Lung (tissue), 12 donors: Measurements from ENCODE around the gene FAM118A. TPM values are rescaled to one million over a fixed set of nuclear protein-coding genes. Genes with fewer than 3 reads are reported as not detected.

ENCODE experiments used
- ATAC-seq: fragments of 200-7000 bp; cut with Tn5 transposase; one replicate; pipeline ENCODE4 v1.9.1; 2020; ENCODE audit warnings: moderate number of reproducible peaks; ENCODE audit not compliant: insufficient read depth, low FRiP score
- DNase-seq, 3 donors: peaks; one replicate each; pipeline ENCODE4 v3.0.0-alpha.2; 2013 to 2017
- H3K27ac ChIP-seq, 2 donors: one replicate each; pipeline ENCODE4 v1.5.1; 2013; ENCODE audit warnings: mild to moderate bottlenecking in 2 of 2, moderate library complexity in 2 of 2, control low read depth in 1 of 2, inconsistent platforms in 1 of 2, low read depth in 1 of 2, low read length in 1 of 2
- H3K27me3 ChIP-seq, 3 donors: one replicate each; pipeline ENCODE4 v1.5.1; 2013; ENCODE audit warnings: low read length in 2 of 3; ENCODE audit not compliant: control insufficient read depth in 3 of 3, insufficient read depth in 3 of 3
- H3K36me3 ChIP-seq, 4 donors: one replicate each; pipeline ENCODE4 v1.5.1; 2013; ENCODE audit warnings: low read length in 4 of 4, mild to moderate bottlenecking in 1 of 4, moderate library complexity in 1 of 4; ENCODE audit not compliant: control insufficient read depth in 4 of 4, insufficient read depth in 4 of 4
- H3K4me1 ChIP-seq, 5 donors: one replicate each; pipeline ENCODE4 v1.5.1; 2013; ENCODE audit warnings: low read length in 5 of 5, mild to moderate bottlenecking in 2 of 5, moderate library complexity in 1 of 5; ENCODE audit not compliant: control insufficient read depth in 5 of 5, insufficient read depth in 5 of 5
- H3K4me3 ChIP-seq: one replicate; pipeline ENCODE4 v1.5.1; 2013; ENCODE audit warnings: mild to moderate bottlenecking, control low read depth, moderate library complexity
- H3K9ac ChIP-seq, 2 donors: one replicate each; pipeline ENCODE4 v1.5.1; 2013; ENCODE audit warnings: low read length in 2 of 2, control low read depth in 1 of 2; ENCODE audit not compliant: insufficient read depth in 1 of 2
- H3K9me3 ChIP-seq, 4 donors: one replicate each; pipeline ENCODE4 v1.5.1; 2013; ENCODE audit warnings: low read length in 3 of 4, mild to moderate bottlenecking in 1 of 4, moderate library complexity in 1 of 4; ENCODE audit not compliant: control insufficient read depth in 4 of 4, insufficient read depth in 3 of 4
- CTCF ChIP-seq: IDR thresholded peaks from 2 replicates; pipeline ENCODE4 v1.5.1; 2012; ENCODE audit warnings: mild to moderate bottlenecking; ENCODE audit errors: control extremely low read depth, extremely low read depth
- WGBS, 2 donors: extraction: QIAGEN DNeasy Blood & Tissue Kit; methylation state at CpG; one replicate each; pipeline ENCODE4 v1.1.7; 2013; 5-methylcytosine and 5-hydroxymethylcytosine counted together
- polyA plus RNA-seq, 2 donors: library from polyadenylated mRNA; stranded (reverse); fragments of 200-250 nt; gene quantifications; one replicate each; pipeline ENCODE4 v1.2.1, GENCODE V29; 2013
- total RNA-seq, 2 donors: library from RNA; depleted of rRNA in 1 of 2; stranded (reverse); fragments of >200 nt in 1 of 2; gene quantifications; one replicate each; pipeline ENCODE4 v1.2.1, GENCODE V29; 2014 to 2021
- donor health status: control.
- donor health status: control.
- donor health status: Bipolar disorder and iron deficiency.
- donor health status: healthy.
- donor health status: DM: yes; HTN: yes; CAD: no.

Gene FAM118A
- total and polyA plus RNA-seq, 4 donors: 12.0 to 71.8 (median 28.4) TPM

DNA sequence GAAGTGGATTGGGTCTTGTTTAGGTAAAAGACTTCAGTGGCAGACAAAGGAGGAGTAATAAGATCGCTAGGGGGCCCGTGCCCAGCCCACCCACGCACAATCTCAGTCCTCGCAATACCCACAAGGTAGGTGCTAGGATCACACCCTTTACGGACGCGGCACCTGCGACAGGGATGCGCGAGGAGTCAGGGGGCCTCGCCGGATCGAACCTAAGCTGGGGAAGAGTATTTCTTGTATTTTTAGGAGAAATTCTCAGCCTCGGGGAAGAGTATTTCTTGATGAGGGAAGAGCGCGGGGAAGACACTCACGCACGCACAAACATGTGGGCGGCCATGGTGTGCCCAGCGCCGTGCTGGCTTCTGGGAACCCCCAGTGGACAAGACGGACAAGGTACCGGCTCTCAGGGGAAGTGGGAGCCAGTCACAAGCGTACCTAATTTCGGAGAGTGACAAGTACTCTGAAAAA lies 745 bp upstream of the FAM118A start:
- Histone ChIP-seq H3K9ac (peak overlapping the region; percentile 45 to 61), H3K4me1 (peaks cover 2 to 25% (median 9%) of the 10 kb centered on the region in 5 donors), H3K4me3 (peak overlapping the region; percentile 21), H3K27me3 (no peaks in the 10 kb centered on the region), H3K27ac (peak overlapping the region; percentile 14 to 73), H3K9me3 (no peaks in the 10 kb centered on the region), H3K36me3 (peaks cover 0 to 6% (median 1%) of the 10 kb centered on the region in 4 donors)
- 41 to 50% methylated on average over 25 of the region's 25 CpGs for WGBS, 2 donors
- ATAC-seq (no peak), DNase-seq (no peak)
- TF ChIP-seq CTCF: no peak

DNA sequence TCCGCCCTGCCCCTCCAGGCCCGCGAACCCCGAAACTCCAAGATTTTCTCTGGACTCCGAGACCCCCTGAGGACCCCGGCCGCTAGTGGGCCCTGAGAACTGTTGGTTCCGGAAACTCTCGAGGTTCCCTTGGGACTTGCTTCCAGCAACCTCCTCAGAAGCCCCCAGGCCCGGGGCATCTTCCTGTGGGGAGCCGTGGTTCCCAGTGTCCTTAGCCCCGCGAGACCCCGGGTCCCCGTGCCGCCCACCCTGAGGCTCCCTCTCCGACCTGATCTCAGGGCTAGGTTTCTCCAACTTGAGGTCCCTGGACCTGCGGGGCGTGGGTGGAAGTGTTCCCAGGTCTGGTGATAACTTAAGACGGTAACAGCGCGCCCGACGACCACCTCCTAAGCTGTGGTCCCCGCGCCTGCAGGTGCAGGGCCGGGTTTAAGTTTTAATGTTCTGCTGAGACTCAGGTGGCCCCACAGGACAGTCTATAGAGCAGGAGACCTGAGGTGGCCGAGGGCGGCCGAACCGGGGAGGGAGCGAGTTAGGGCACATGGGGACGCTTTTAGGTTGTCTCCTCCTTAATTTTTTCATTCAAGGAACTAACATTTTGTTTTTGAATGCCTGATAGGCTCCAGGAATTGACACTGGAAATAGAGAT lies 720 bp downstream of the FAM118A start:
- ATAC-seq: no peak
- peak overlapping the region; percentile 17 to 55 for H3K9ac ChIP-seq
- no peaks in the 10 kb centered on the region for H3K27me3 ChIP-seq
- DNase-seq: no peak
- no peaks in the 10 kb centered on the region for H3K9me3 ChIP-seq
- peaks cover 0 to 6% (median 1%) of the 10 kb centered on the region in 4 donors for H3K36me3 ChIP-seq
- TF ChIP-seq CTCF: no peak
- peak overlapping the region; percentile 5 to 38 for H3K27ac ChIP-seq
- H3K4me3 ChIP-seq: peak overlapping the region; percentile 86
- peaks cover 3 to 30% (median 9%) of the 10 kb centered on the region in 5 donors for H3K4me1 ChIP-seq
- 5% methylated on average over 31 to 33 of the region's 33 CpGs for WGBS, 2 donors

GRCh38 chr22:45310977-45311531 lies 1.3 kb downstream of the FAM118A start:
- no peaks in the 10 kb centered on the region for H3K27me3 ChIP-seq
- H3K36me3 ChIP-seq: peaks cover 0 to 6% (median 1%) of the 10 kb centered on the region in 4 donors
- TF ChIP-seq CTCF: no peak
- ATAC-seq (no peak), DNase-seq (no peak)
- H3K9me3 ChIP-seq: no peaks in the 10 kb centered on the region
- no peak overlapping the region for H3K4me3 ChIP-seq
- H3K9ac ChIP-seq: peak overlapping the region in 1 of 2 donors; percentile 17
- H3K27ac ChIP-seq: no peak overlapping the region
- WGBS, 2 donors: 48 to 58% methylated on average over 14 of the region's 14 CpGs
- H3K4me1 ChIP-seq: peaks cover 3 to 30% (median 9%) of the 10 kb centered on the region in 5 donors
